ENCODE data around the gene HBD. TPM values are rescaled to one million over a fixed set of nuclear protein-coding genes. Genes with fewer than 3 reads are reported as not detected.
"Not testable (repeated sequence)": the region's sequence is repeated elsewhere in the genome, so short reads cannot be mapped to it uniquely, and the experiment has no call there.

HBD gene
- total RNA-seq, 1 donor from 2014 or later: not detected

GRCh38 chr11:5252919-5253265, 18.6 kb upstream of the HBD start:
- H3K36me3 Mint-ChIP-seq (ENCODE audit: low read depth): no peaks in the 10 kb centered on the region
- H3K27me3 Mint-ChIP-seq: peaks cover 2% of the 10 kb centered on the region
- no peak overlapping the region for H3K4me3 Mint-ChIP-seq
- intact Hi-C loops (cut with micrococcal nuclease): no loop called here
- no peaks in the 10 kb centered on the region for H3K9me3 Mint-ChIP-seq
- H3K4me1 Mint-ChIP-seq: no peaks in the 10 kb centered on the region
- no peak overlapping the region for H3K27ac Mint-ChIP-seq
- ChIA-PET POLR2A (no interaction called here), CTCF (no interaction called here)
- no peak for DNase-seq
- TF ChIP-seq, protein P1, sequence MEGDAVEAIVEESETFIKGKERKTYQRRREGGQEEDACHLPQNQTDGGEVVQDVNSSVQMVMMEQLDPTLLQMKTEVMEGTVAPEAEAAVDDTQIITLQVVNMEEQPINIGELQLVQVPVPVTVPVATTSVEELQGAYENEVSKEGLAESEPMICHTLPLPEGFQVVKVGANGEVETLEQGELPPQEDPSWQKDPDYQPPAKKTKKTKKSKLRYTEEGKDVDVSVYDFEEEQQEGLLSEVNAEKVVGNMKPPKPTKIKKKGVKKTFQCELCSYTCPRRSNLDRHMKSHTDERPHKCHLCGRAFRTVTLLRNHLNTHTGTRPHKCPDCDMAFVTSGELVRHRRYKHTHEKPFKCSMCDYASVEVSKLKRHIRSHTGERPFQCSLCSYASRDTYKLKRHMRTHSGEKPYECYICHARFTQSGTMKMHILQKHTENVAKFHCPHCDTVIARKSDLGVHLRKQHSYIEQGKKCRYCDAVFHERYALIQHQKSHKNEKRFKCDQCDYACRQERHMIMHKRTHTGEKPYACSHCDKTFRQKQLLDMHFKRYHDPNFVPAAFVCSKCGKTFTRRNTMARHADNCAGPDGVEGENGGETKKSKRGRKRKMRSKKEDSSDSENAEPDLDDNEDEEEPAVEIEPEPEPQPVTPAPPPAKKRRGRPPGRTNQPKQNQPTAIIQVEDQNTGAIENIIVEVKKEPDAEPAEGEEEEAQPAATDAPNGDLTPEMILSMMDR (IDR thresholded peaks at IDR 0.05): no peak
- no peak for ATAC-seq (ENCODE audit: low read depth)

GRCh38 chr11:5252192-5252918, 18.1 kb upstream of the HBD start:
- Mint-ChIP-seq H3K27ac (no peak overlapping the region), H3K36me3 (ENCODE audit: low read depth) (no peaks in the 10 kb centered on the region), H3K27me3 (peaks cover 2% of the 10 kb centered on the region), H3K4me3 (no peak overlapping the region), H3K4me1 (no peaks in the 10 kb centered on the region), H3K9me3 (no peaks in the 10 kb centered on the region)
- intact Hi-C loops (cut with micrococcal nuclease): no loop called here
- ChIA-PET POLR2A (no interaction called here), CTCF (no interaction called here)
- ATAC-seq (ENCODE audit: low read depth): no peak
- TF ChIP-seq, protein P1 (IDR thresholded peaks at IDR 0.05): no peak
- no peak for DNase-seq

DNA sequence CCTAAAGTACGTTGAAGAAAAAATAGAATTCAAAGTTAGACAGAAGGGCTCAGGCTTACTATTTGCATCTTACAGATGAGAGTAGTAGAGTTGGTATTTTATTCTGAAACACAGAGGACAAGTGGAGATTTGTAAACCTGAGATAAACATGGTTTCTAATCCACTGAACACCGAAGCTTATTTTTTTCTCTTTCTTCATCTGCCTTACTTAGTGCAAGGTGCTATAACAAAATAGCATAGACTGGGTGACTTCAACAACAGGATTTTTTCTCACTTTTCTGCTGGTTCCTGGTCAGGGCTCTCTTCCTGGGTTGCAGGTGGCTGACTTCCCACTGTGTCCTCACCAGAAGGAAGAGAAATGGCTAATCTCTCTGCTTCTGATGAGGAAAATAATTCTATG, 17.5 kb upstream of the HBD start:
- POLR2A ChIA-PET: no interaction called here
- H3K4me1 Mint-ChIP-seq: no peaks in the 10 kb centered on the region
- H3K9me3 Mint-ChIP-seq: no peaks in the 10 kb centered on the region
- intact Hi-C loops (cut with micrococcal nuclease): no loop called here
- no peak overlapping the region for H3K27ac Mint-ChIP-seq
- CTCF ChIA-PET: no interaction called here
- TF ChIP-seq, protein P1 (IDR thresholded peaks at IDR 0.05): no peak
- H3K27me3 Mint-ChIP-seq: peaks cover 2% of the 10 kb centered on the region
- no peaks in the 10 kb centered on the region for H3K36me3 Mint-ChIP-seq (ENCODE audit: low read depth)
- DNase-seq (no peak), ATAC-seq (ENCODE audit: low read depth) (no peak)
- H3K4me3 Mint-ChIP-seq: no peak overlapping the region

DNA sequence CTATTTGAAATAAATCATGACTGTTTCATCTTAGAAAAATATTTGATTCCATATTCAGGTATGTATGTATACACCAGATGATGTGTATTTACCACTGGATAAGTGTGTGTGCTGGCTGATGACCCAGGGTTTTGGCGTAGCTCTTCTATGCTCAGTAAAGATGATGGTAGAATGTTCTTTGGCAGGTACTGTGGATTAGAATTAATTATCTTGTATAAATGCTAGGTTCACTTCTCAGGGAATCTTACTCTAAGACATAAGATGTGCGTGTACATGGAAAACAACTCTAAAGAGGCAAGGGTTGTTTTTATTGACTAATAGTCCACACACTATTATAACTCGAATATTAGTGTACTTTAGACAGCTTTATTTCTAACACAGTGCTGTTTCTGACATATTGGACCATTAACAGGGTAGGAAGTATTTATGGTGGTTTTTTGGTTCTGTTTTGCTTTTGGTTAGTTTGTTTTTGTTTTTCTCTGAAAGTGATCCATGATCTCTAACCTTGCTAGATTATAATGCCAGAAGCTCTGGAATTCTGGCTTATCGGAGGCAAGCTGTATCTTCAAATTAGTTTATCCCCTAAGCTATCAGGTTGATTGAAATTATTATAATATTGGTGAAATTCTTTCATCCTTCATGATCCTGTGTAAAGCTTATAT, 16.4 kb upstream of the HBD start:
- Mint-ChIP-seq H3K4me3 (no peak overlapping the region), H3K27ac (no peak overlapping the region), H3K4me1 (no peaks in the 10 kb centered on the region), H3K36me3 (ENCODE audit: low read depth) (no peaks in the 10 kb centered on the region), H3K27me3 (peaks cover 2% of the 10 kb centered on the region), H3K9me3 (no peaks in the 10 kb centered on the region)
- CTCF ChIA-PET: no interaction called here
- TF ChIP-seq, protein P1 (IDR thresholded peaks at IDR 0.05): no peak
- ATAC-seq (ENCODE audit: low read depth): no peak
- no peak for DNase-seq
- POLR2A ChIA-PET: no interaction called here
- intact Hi-C loops (cut with micrococcal nuclease): no loop called here

DNA sequence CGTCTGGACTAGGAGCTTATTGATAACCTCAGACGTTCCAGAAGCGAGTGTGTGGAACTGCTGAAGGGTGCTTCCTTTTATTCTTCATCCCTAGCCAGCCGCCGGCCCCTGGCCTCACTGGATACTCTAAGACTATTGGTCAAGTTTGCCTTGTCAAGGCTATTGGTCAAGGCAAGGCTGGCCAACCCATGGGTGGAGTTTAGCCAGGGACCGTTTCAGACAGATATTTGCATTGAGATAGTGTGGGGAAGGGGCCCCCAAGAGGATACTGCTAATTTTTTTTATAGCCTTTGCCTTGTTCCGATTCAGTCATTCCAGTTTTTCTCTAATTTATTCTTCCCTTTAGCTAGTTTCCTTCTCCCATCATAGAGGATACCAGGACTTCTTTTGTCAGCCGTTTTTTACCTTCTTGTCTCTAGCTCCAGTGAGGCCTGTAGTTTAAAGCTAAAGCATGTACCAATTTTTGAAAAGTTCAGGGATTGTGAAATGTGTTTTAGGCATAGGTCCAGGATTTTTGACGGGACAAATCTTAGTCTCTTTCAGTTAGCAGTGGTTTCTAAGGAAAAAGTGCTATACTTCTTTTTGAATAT, 15.6 kb upstream of the HBD start, which contains the start of gene HBG1:
Gene HBG1 (minus strand): TSS at position 51 of the 590 bp plus-strand sequence. CDS start 53 bp downstream, outside the sequence.
- H3K4me3 Mint-ChIP-seq; H3K27ac Mint-ChIP-seq; H3K9me3 Mint-ChIP-seq; DNase-seq; H3K27me3 Mint-ChIP-seq; intact Hi-C loops (cut with micrococcal nuclease); H3K4me1 Mint-ChIP-seq; CTCF ChIA-PET; ATAC-seq (ENCODE audit: low read depth); H3K36me3 Mint-ChIP-seq (ENCODE audit: low read depth); POLR2A ChIA-PET: not testable (repeated sequence)

DNA sequence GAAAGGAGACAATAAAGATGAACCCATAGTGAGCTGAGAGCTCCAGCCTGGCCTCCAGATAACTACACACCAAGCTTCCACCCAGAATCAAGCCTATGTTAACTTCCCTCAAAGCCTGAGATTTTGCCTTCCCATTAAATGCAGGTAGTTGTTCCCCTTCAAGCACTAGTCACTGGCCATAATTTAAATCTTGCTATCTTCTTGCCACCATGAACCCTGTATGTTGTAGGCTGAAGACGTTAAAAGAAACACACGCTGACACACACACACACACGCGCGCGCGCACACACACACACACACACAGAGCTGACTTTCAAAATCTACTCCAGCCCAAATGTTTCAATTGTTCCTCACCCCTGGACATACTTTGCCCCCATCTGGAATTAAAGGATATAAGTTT, 14.2 kb upstream of the HBD start:
- H3K4me1 Mint-ChIP-seq; H3K27me3 Mint-ChIP-seq; CTCF ChIA-PET; POLR2A ChIA-PET; DNase-seq; intact Hi-C loops (cut with micrococcal nuclease); H3K36me3 Mint-ChIP-seq (ENCODE audit: low read depth); ATAC-seq (ENCODE audit: low read depth); H3K27ac Mint-ChIP-seq; H3K9me3 Mint-ChIP-seq; H3K4me3 Mint-ChIP-seq: not testable (repeated sequence)

Measured in activated B cell treated with CpG ODN at 0.5 μM for 24 hours (primary cell).